ENCODE results near the gene PIK3CG. TPM values are rescaled to one million over a fixed set of nuclear protein-coding genes. Genes with fewer than 3 reads are reported as not detected.
"Not testable (repeated sequence)": the region's sequence is repeated elsewhere in the genome, so short reads cannot be mapped to it uniquely, and the experiment has no call there.

The PIK3CG gene
- total RNA-seq, 6 experiments from 2014 or later: not detected

DNA sequence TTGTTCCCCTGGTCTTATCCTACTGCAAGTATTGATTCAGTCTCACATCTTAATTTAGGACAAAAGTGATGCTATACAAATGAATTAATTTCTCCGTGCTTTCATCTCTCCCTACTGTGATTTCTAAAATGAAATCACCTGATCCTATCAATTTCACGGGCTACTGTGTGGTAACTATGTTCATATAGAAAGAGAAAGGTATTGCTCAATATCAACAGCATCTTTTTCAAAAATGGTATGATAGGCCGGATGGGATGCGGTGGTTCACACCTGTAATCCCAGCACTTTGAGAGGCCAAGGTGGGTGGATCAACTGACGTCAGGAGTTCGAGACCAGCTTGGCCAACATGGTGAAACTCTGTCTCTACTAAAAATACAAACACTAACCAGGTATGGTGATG, 71.2 kb downstream of the PIK3CG start:
- H3K4me3 Mint-ChIP-seq: no peak overlapping the region
- H3K4me1 Mint-ChIP-seq (ENCODE audit: low read depth): no peaks in the 10 kb centered on the region
- TF ChIP-seq, protein P1, sequence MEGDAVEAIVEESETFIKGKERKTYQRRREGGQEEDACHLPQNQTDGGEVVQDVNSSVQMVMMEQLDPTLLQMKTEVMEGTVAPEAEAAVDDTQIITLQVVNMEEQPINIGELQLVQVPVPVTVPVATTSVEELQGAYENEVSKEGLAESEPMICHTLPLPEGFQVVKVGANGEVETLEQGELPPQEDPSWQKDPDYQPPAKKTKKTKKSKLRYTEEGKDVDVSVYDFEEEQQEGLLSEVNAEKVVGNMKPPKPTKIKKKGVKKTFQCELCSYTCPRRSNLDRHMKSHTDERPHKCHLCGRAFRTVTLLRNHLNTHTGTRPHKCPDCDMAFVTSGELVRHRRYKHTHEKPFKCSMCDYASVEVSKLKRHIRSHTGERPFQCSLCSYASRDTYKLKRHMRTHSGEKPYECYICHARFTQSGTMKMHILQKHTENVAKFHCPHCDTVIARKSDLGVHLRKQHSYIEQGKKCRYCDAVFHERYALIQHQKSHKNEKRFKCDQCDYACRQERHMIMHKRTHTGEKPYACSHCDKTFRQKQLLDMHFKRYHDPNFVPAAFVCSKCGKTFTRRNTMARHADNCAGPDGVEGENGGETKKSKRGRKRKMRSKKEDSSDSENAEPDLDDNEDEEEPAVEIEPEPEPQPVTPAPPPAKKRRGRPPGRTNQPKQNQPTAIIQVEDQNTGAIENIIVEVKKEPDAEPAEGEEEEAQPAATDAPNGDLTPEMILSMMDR (IDR thresholded peaks at IDR 0.05): no peak
- H3K9me3 Mint-ChIP-seq: no peaks in the 10 kb centered on the region
- peaks cover 6% of the 10 kb centered on the region for H3K27me3 Mint-ChIP-seq (ENCODE audit: insufficient read depth)
- no peaks in the 10 kb centered on the region for H3K36me3 Mint-ChIP-seq (ENCODE audit: low read depth)
- no peak for DNase-seq
- H3K27ac Mint-ChIP-seq: no peak overlapping the region

DNA sequence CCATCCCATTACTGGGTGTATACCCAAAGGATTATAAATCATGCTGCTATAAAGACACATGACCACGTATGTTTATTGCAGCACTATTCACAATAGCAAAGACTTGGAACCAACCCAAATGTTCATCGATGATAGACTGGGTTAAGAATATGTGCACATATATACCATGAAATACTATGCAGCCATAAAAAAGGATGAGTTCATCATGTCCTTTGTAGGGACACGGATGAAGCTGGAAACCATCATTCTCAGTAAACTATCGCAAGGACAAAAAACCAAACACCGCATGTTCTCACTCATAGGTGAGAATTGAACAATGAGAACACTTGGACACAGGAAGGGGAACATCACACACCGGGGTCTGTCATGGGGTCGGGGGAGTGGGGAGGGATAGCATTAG, 73.0 kb downstream of the PIK3CG start:
- H3K4me1 Mint-ChIP-seq (ENCODE audit: low read depth); H3K4me3 Mint-ChIP-seq; H3K9me3 Mint-ChIP-seq; H3K27me3 Mint-ChIP-seq (ENCODE audit: insufficient read depth); DNase-seq; H3K27ac Mint-ChIP-seq; H3K36me3 Mint-ChIP-seq (ENCODE audit: low read depth): not testable (repeated sequence)

DNA sequence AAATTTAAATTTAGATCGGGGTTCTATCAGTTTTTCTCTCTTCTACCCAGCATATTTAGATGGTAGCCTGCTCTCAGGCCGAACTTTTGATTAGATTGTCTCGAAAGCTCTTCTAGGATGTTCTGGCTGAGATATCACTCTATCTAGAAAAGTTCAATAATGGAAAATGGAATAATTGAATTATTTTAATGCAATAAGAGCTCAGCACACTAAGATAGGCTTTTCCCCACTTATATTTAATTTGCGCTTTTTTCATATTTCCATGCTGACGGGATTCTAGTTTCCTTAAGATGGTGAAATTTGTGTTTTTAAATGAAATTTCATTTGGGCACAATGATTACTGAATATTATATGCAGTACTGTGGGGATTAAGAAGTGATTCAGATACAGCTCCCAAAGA, 73.7 kb downstream of the PIK3CG start:
- H3K36me3 Mint-ChIP-seq (ENCODE audit: low read depth): no peaks in the 10 kb centered on the region
- H3K4me1 Mint-ChIP-seq (ENCODE audit: low read depth): no peaks in the 10 kb centered on the region
- H3K9me3 Mint-ChIP-seq: no peaks in the 10 kb centered on the region
- no peak overlapping the region for H3K27ac Mint-ChIP-seq
- TF ChIP-seq, protein P1 (IDR thresholded peaks at IDR 0.05): no peak
- no peak for DNase-seq
- no peak overlapping the region for H3K4me3 Mint-ChIP-seq
- peaks cover 6% of the 10 kb centered on the region for H3K27me3 Mint-ChIP-seq (ENCODE audit: insufficient read depth)

DNA sequence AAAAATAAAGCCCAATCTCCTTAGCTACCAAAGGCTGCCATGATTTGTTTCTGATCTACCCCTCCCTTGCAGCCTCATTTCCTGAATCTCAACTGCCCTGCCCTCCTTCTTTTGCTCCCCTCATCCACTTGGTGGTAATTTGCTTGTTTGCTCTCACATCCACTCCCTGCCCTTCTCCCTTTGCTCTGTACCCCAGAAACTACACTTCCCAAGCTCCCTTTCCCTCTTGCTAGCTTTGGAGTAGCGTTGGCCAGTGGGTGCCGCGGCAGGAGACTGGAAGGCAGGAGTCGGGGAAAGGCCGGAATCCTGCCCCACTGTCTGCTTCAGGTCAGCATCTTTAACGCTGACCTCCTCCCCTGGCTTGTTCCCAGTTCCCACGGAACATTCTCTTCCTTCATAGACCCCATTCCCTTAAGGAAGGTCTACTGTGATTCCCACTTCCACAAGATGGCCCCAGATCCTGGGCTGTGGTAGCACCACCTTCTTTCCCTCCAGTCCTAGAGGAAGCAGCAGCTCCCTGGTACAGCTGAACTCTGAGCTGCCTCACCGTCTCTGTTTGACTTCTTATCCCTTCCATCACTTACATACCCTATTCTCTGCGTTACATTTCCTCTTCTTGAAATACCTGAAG, 79.1 kb downstream of the PIK3CG start:
- DNase-seq: no peak
- H3K27ac Mint-ChIP-seq: no peak overlapping the region
- peaks cover 15% of the 10 kb centered on the region for H3K27me3 Mint-ChIP-seq (ENCODE audit: insufficient read depth)
- no peaks in the 10 kb centered on the region for H3K9me3 Mint-ChIP-seq
- H3K4me1 Mint-ChIP-seq (ENCODE audit: low read depth): no peaks in the 10 kb centered on the region
- H3K4me3 Mint-ChIP-seq: no peak overlapping the region
- no peaks in the 10 kb centered on the region for H3K36me3 Mint-ChIP-seq (ENCODE audit: low read depth)
- TF ChIP-seq, protein P1 (IDR thresholded peaks at IDR 0.05): no peak

DNA sequence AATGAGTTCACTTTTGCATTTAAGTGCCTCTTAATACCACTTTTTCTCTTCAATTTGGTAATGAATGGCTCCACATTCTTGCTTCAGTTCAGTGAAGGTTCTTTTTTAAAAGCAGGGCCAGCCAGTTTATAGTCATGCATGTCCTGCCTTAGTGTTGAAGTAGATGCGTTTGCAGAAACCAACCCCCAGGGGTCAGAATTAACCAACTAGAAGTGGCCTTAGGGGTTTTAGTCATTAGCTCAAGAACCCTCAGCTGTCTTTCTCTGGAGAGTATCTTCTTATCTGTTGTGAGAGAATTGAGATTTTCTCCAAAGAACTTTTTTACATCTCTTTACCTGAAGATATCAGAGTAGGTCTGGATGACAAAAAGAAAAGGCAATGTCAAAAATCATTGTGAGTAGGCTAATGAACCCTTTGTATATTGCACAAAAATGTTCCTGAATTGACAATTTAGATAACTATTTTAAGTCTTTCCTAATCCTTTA, 82.2 kb downstream of the PIK3CG start:
- DNase-seq: peak; percentile 69
- Mint-ChIP-seq H3K9me3 (no peaks in the 10 kb centered on the region), H3K4me3 (no peak overlapping the region), H3K27me3 (ENCODE audit: insufficient read depth) (peaks cover 23% of the 10 kb centered on the region), H3K27ac (no peak overlapping the region), H3K36me3 (ENCODE audit: low read depth) (no peaks in the 10 kb centered on the region), H3K4me1 (ENCODE audit: low read depth) (no peaks in the 10 kb centered on the region)
- TF ChIP-seq, protein P1 (IDR thresholded peaks at IDR 0.05): peak; percentile 85

DNA sequence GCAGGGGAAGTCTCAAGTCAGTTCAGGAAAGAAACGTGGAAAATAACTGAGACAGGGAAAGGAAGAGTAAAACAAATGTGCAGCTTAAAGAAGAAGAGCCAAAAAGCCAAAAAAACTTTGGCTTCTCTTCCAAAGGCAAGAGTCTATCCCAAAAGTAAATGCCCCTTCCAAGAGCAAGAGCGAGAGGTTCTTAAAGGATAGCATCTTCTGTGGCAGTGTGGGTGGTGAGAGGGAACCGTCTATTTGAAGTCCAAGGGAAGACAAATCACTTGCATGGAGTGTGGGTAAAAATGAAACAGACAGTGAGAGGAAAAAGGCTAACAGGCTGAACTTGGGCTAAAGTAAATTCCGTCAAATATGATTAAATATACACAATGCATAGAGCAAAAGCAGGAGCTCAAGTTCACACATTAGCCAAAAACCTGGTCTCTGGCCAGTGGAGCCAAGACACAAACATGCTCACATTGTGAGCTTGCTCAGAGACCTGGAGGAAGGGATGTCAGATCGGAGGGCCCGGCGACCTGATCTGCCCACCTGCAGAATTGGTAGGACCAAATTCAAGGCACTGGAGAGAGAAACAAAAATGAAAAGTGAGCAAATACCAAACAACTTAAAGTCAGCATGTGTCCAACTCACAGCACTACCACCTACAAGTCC, 87.0 kb downstream of the PIK3CG start:
- TF ChIP-seq, protein P1 (IDR thresholded peaks at IDR 0.05): no peak
- no peak overlapping the region for H3K4me3 Mint-ChIP-seq
- peaks cover 24% of the 10 kb centered on the region for H3K27me3 Mint-ChIP-seq (ENCODE audit: insufficient read depth)
- H3K4me1 Mint-ChIP-seq (ENCODE audit: low read depth): peaks cover 6% of the 10 kb centered on the region; the same call in 1 of the 2 replicates
- H3K9me3 Mint-ChIP-seq: no peaks in the 10 kb centered on the region
- H3K36me3 Mint-ChIP-seq (ENCODE audit: low read depth): no peaks in the 10 kb centered on the region
- no peak for DNase-seq
- no peak overlapping the region for H3K27ac Mint-ChIP-seq

Measured in HFFc6 (cell line).